ENCODE data around the gene CGNL1.

Gene CGNL1

GRCh38 chr15:57422113-57422754 is 45.9 kb downstream of the CGNL1 start:
- no peak for DNase-seq (ENCODE audit: low read depth in 1 of 2, low spot score in 1 of 2)

DNA sequence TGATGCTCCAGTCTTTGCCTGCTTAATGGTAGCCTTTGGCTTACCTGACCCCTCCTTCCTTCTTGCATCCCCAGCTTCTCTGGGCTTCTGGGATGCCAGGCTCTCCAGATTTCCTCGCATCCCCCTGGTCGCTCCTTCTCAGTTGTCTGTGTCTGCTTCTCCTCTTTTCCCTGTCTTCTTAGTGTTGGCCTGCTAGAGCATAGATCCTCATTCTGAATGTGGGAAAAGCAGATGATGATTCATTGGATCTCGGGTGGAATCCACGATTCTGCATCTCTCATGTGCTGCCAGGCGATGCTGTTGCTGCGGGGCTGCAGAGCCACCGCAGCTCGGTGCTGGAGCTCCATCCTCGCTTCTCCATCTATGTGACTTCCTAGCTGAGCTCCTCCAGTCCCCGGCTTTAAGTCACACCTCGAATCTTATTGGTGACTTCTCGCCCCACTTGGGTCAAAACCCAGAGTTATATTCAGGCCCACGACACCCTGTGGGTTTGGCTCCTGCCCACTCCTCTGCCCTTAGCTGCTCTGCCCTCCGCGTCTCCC is 47.4 kb downstream of the CGNL1 start:
- DNase-seq (ENCODE audit: low read depth in 1 of 2, low spot score in 1 of 2), result no peak

GRCh38 chr15:57424628-57425405 is 48.5 kb downstream of the CGNL1 start:
- no peak for DNase-seq (ENCODE audit: low read depth in 1 of 2, low spot score in 1 of 2)

- no peak for DNase-seq (ENCODE audit: low read depth in 1 of 2, low spot score in 1 of 2)
These were observed 49.5 kb downstream of the CGNL1 start for GRCh38 chr15:57425842-57426241.

DNA sequence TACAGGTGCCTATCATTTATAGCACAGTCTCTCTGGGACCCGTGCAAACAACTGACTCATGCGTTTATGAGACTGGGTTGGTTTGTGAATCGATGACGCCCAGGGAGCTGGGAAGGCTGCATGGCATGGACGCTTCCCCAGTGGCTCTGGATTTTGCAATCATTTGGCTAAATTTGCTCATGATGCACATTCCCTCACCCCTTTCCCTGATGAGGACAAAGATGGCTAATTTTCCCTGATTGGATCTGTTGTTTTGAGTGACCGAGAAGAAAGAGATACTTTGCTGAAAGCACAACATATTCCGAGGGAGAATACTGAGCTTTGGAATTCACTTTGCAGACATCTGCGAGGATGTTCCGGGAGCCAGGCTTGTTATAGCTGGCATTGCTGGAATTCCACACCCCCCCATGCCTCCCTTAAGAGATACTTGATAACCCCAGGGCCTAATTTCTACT is 51.1 kb downstream of the CGNL1 start:
- DNase-seq (ENCODE audit: low read depth in 1 of 2, low spot score in 1 of 2), result no peak

DNA sequence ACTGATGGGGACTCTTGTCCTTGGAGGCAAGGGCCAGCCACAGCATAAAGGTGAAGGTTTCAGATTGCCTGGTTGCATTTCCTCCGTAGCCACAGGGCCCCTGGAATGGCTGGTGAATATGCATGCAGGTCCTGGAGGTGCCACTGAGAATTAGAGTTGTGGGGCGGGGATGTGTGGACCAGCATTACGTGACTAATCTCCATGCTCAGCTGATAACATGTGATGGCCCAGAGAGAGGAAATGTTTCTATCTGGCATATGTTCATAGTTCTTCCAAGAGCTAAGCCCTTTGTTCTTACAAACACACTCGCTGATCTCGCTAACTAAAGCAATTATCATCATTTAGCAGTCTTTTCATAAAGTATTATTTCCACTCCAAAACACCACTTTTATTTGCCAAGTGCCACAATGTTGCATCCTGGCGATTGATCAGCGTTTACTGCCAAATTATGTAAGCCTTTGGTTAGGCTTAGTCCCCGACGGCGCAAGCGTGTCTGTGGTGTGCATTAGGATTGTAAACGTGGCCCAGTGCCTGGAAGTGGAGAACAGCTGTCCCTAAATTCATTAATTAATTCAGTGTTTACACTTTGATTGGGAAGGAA is 55.9 kb downstream of the CGNL1 start:
- DNase-seq (ENCODE audit: low read depth in 1 of 2, low spot score in 1 of 2), result no peak

DNA sequence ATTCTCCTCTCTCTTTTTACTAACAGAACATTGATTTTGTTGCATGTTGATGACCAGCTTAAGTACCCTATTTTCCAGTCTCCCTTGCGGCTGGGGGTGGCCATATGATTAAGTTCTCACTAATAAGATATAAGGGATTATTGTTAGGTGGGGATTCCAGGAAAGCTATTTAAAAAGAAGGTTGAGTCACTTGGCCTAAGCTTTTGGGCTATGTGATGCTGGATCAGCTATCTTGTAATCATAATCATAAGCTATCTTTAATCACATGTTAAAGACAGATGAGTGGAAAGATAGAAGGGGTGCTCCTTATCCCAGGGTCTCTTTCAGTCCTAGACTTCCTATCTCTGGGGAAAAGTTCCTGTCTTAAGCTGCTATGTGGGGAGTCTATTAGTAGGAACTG is 59.9 kb downstream of the CGNL1 start:
- no peak for DNase-seq (ENCODE audit: low read depth in 1 of 2, low spot score in 1 of 2)

- DNase-seq (ENCODE audit: low read depth in 1 of 2, low spot score in 1 of 2), result no peak
These were observed 60.7 kb downstream of the CGNL1 start for GRCh38 chr15:57436961-57437360.

- no peak for DNase-seq (ENCODE audit: low read depth in 1 of 2, low spot score in 1 of 2)
These were observed 61.3 kb downstream of the CGNL1 start for GRCh38 chr15:57437564-57437963.

DNA sequence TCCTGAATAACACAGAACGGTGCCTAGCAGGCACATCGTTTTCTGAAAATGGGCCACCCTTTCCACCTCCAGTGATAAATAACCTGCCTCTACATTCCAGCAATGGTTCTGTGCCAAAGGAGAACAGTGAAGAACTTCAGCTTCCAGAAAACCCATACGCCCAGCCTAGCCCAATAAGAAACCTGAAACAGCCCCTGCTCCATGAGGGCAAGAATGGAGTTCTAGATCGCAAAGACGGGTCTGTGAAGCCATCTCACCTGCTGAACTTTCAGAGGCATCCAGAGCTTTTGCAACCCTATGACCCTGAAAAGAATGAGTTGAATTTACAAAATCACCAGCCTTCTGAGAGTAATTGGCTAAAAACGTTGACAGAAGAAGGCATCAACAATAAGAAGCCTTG is 61.9 kb downstream of the CGNL1 start:
- no peak for DNase-seq (ENCODE audit: low read depth in 1 of 2, low spot score in 1 of 2)

DNA sequence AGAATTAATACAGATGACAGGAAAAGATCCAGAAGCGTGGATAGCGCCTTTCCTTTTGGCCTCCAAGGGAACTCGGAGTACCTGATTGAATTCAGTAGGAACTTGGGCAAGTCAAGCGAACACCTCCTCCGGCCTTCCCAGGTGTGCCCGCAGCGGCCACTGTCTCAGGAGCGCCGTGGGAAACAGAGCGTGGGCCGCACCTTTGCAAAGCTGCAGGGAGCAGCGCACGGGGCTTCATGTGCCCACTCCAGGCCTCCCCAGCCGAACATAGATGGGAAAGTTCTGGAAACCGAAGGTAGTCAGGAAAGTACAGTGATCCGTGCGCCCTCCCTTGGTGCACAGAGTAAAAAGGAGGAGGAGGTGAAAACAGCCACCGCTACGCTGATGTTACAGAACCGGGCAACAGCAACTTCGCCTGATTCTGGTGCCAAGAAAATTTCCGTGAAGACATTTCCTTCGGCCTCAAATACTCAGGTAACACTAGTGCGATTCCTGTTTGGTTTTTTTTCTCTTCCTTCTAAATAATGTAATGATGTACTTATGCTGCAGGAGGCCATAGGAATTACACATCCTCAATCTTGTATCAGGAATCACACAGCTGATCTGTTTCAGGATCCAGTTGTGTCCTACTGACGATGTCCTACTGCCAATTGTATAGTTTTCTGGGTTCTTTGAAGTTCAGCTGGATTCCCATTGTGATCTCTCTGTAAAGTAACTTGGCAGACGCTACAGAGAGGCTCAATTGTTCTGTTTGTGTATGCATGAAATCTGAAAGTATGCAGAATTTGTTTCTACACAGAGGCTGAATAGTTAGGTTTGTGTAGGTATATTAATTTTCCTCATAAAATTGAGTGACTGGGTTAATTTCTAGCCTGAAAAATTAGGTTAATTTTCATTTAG is 63.1 kb downstream of the CGNL1 start:
- DNase-seq (ENCODE audit: low read depth in 1 of 2, low spot score in 1 of 2), result no peak

DNA sequence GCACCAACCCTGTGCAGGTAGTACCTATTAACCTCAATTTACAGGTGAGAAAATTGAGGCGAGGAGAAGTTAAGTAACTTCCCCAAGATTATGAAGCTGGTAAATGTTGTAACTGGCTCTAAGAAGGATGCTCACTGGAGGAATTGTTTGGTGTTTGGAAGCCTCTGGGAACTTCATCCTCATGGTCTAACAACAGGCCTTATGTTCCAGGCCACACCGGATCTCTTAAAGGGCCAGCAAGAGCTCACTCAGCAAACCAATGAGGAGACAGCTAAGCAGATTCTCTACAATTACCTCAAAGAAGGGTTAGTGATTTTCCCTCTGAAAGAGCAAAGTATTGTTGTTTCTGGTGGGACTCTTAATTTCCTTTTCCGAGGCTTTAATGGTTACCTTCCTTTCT is 63.9 kb downstream of the CGNL1 start:
- no peak for DNase-seq (ENCODE audit: low read depth in 1 of 2, low spot score in 1 of 2)

- no peak for DNase-seq (ENCODE audit: low read depth in 1 of 2, low spot score in 1 of 2)
These were observed 64.5 kb downstream of the CGNL1 start for GRCh38 chr15:57440799-57441198.

DNA sequence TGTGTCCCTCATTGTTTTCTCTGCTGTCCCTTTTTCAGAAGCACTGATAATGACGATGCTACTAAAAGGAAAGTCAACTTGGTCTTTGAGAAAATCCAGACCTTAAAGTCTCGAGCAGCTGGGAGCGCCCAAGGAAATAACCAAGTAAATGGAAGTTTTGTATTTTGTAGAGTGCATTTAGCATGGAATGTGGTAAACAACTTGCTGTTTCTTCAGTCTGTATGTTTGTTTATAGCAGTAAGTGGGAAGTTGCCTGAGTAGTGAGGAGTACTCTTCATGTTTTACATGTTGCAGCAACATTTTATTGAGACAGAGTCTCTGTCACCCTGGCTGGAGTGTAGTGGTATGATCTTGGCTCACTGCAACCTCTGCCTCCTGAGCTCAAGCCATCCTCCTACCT is 66.0 kb downstream of the CGNL1 start:
- DNase-seq (ENCODE audit: low read depth in 1 of 2, low spot score in 1 of 2), result no peak

GRCh38 chr15:57443486-57443885 is 67.2 kb downstream of the CGNL1 start:
- no peak for DNase-seq (ENCODE audit: low read depth in 1 of 2, low spot score in 1 of 2)

DNA sequence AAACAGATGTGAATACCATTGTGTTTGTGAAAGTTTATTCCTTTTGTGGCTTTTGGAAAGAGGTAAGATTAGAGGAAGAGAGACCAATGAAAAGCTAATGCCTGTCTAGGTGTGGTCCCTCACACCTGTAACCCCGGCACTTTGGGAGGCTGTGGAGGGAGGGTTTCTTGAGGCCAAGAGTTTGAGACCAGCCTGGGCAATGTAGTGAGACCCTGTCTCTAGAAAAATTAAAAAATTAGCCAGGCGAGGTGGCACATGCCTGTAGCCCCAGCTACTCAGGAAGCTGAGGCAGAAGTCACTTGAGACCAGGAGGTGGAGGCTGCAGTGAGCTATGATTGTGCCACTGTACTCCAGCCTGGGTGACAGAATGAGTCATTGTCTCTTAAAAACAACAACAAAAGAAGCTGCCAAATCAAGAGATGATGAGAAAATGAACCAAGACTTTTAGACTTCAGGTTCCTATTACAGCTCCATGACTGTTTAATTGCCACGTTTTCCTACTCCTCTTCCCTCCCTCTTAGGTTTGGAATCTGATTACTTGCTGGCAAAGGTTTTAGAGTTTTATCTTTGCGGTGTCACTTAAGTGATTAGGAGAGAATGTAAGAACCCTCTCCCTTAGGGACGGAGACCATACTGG is 68.7 kb downstream of the CGNL1 start:
- DNase-seq (ENCODE audit: low read depth in 1 of 2, low spot score in 1 of 2), result no peak

DNA sequence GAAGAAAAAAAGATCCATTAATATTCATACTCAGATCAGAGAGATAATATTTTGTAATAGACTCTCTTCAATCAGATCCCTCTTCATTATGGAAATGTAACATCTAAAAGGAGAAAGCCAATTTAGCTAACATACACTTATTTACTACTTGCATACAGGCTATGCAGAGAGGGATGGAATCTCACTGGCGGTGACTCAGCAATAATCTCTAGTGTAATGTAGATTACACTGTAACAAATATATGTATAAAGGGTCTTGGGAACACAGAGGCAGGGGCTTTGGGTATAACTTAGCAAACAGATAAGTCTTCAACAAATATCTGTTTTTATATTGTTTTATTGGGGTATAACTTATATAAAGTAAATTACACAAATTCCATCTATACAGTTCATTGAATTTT is 69.6 kb downstream of the CGNL1 start:
- no peak for DNase-seq (ENCODE audit: low read depth in 1 of 2, low spot score in 1 of 2)

DNA sequence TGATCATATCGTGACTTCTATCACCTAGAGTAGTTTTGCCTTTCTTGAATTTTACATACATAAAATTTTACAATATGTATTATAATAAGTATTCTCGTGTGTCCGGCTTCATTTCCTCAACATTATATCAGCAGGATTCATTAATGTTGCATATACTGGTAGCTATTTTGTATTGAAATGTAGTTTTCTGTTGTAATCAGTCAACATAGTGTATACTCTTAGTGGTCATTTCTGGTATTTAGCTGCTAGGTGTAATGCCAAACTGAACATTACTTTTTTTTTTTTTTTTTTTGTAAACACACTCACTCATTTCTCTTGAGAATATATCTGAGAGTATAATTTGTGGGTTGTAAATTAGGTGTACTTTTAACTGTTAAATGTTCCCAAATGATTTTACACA is 70.1 kb downstream of the CGNL1 start:
- no peak for DNase-seq (ENCODE audit: low read depth in 1 of 2, low spot score in 1 of 2)

DNA sequence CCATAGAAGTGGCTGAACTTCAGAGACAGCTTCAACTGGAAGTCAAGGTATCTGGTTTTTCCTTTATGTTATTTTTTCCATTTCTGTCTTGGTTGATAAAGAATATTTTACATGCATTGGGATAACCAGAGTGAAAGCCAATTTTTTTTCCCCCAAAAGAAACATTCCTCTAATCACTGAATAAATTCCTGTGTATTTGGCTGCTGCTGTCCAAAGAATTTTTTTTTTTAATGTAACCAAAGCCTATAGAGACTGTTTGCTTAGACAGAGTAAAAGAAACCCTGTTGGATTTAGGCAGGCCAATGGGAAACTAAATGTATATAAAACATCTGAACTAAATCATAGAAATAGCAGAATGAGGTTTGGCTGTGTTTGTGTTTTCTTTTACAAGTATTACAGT is 75.2 kb downstream of the CGNL1 start:
- no peak for DNase-seq (ENCODE audit: low read depth in 1 of 2, low spot score in 1 of 2)

DNA sequence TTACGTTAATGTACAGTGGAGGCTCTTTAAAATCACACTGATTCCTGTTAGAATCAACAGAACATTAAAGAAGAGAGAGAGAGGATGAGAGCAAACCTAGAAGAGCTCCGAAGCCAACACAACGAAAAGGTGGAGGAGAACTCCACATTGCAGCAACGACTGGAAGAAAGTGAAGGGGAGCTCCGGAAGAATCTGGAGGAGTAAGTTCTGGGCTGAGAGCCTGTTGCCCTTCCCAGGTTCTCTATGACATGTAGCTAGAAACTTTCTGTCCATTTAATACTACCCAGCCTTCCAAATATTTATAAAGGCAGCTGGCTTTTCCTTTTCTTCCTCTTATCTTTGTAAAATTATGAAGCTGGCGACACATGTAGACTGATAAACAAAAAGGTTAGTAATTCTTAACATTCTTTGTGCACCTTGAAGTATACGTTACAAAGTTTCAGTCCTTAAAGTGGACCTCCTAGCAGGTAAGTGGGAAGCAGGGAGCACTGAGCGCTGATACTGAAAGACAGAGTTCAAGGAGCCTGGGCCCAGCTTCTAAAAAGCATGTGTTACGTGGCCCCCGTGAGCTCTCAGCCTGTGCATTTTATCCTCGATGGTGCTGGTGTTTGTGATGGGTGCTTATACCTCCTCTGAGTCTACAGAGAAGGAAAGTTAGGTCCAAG is 75.9 kb downstream of the CGNL1 start:
- no peak for DNase-seq (ENCODE audit: low read depth in 1 of 2, low spot score in 1 of 2)
